Spinal cord (tissue), 10 donors: Measurements from ENCODE around the gene FRMPD4. TPM values are rescaled to one million over a fixed set of nuclear protein-coding genes. Genes with fewer than 3 reads are reported as not detected.

Source experiments
- DNase-seq, 6 donors: peaks; one replicate each; pipeline versions ENCODE4 v3.0.0 to v3.0.0-alpha.2; 2013 to 2015; ENCODE audit warnings: low spot score in 6 of 6, low read depth in 4 of 6
- H3K27ac ChIP-seq: one replicate; pipeline ENCODE4 v1.5.1; 2013; ENCODE audit warnings: low read depth, low read length, control low read depth
- H3K27me3 ChIP-seq: one replicate; pipeline ENCODE4 v1.6.1; 2013; ENCODE audit warnings: low read length; ENCODE audit not compliant: control insufficient read depth, insufficient read depth
- H3K36me3 ChIP-seq: one replicate; pipeline ENCODE4 v1.6.1; 2013; ENCODE audit warnings: low read length; ENCODE audit not compliant: control insufficient read depth, insufficient read depth
- H3K4me1 ChIP-seq: one replicate; pipeline ENCODE4 v1.6.1; 2013; ENCODE audit warnings: low read length; ENCODE audit not compliant: control insufficient read depth, insufficient read depth
- H3K4me3 ChIP-seq: one replicate; pipeline ENCODE4 v1.5.1; 2013; ENCODE audit warnings: low read depth, low read length, control low read depth
- H3K9me3 ChIP-seq: one replicate; pipeline ENCODE4 v1.6.1; 2013; ENCODE audit warnings: low read length; ENCODE audit not compliant: control insufficient read depth, insufficient read depth
- WGBS: methylation state at CpG from one replicate; pipeline ENCODE4 v1.1.5; 2013; ENCODE audit warnings: missing lambda C conversion rate; ENCODE audit not compliant: insufficient coverage; 5-methylcytosine and 5-hydroxymethylcytosine counted together
- polyA plus RNA-seq, 2 donors: library from polyadenylated mRNA; unstranded; fragments of 120-200 nt; gene quantifications; one replicate each; pipeline ENCODE4 v1.2.1, GENCODE V29; 2013; ENCODE audit not compliant: insufficient read length in 2 of 2
- total RNA-seq, 2 donors: library from RNA; depleted of rRNA in 1 of 2; stranded (reverse); fragments of 120-200 nt in 1 of 2; fragments of >200 nt in 1 of 2; gene quantifications; one replicate each; pipeline versions ENCODE4 v1.2.3 to v1.2.4, GENCODE V29; 2013 to 2014
- donor health status: healthy.

The FRMPD4 gene
- total and polyA plus RNA-seq, 4 donors, result 2.6 to 9.8 (median 5.9) TPM

GRCh38 chrX:12583543-12583942 lies 445.3 kb downstream of the FRMPD4 start:
- H3K9me3 ChIP-seq, result no peaks in the 10 kb centered on the region
- no peaks in the 10 kb centered on the region for H3K4me1 ChIP-seq
- 61% methylated on average over 25 of the region's 25 CpGs for WGBS
- H3K27ac ChIP-seq, result no peak overlapping the region
- H3K27me3 ChIP-seq, result peaks cover 6% of the 10 kb centered on the region
- peaks cover 2% of the 10 kb centered on the region for H3K36me3 ChIP-seq
- H3K4me3 ChIP-seq, result no peak overlapping the region
- DNase-seq, result no peak

- DNase-seq, result peak in 1 of 6 donors; percentile 23
- WGBS, result no CpG with 5 or more reads among the region's 1 CpG
Observed at GRCh38 chrX:12595720-12596119, 457.4 kb downstream of the FRMPD4 start.

GRCh38 chrX:12610079-12610478 lies 471.8 kb downstream of the FRMPD4 start:
- 75% methylated on average over 2 of the region's 2 CpGs for WGBS

More at GRCh38 chrX:12595720-12596119, 457.4 kb downstream of the FRMPD4 start:
- Histone ChIP-seq H3K4me3 (no peak overlapping the region), H3K27me3 (no peaks in the 10 kb centered on the region), H3K4me1 (no peaks in the 10 kb centered on the region), H3K27ac (no peak overlapping the region), H3K9me3 (no peaks in the 10 kb centered on the region), H3K36me3 (no peaks in the 10 kb centered on the region)

GRCh38 chrX:12611471-12611870 lies 473.2 kb downstream of the FRMPD4 start:
- peaks cover 3% of the 10 kb centered on the region for H3K27me3 ChIP-seq
- no peaks in the 10 kb centered on the region for H3K36me3 ChIP-seq
- no peaks in the 10 kb centered on the region for H3K4me1 ChIP-seq
- H3K27ac ChIP-seq, result no peak overlapping the region
- H3K4me3 ChIP-seq, result no peak overlapping the region
- H3K9me3 ChIP-seq, result no peaks in the 10 kb centered on the region
- DNase-seq, result no peak
- no CpG with 5 or more reads among the region's 4 CpGs for WGBS

More at GRCh38 chrX:12610079-12610478, 471.8 kb downstream of the FRMPD4 start:
- Histone ChIP-seq H3K36me3 (no peaks in the 10 kb centered on the region), H3K4me1 (no peaks in the 10 kb centered on the region), H3K4me3 (no peak overlapping the region), H3K27ac (no peak overlapping the region), H3K27me3 (peaks cover 3% of the 10 kb centered on the region), H3K9me3 (no peaks in the 10 kb centered on the region)
- DNase-seq, result no peak

GRCh38 chrX:12614266-12614665 lies 476.0 kb downstream of the FRMPD4 start:
- Histone ChIP-seq H3K36me3 (no peaks in the 10 kb centered on the region), H3K27ac (no peak overlapping the region), H3K27me3 (peaks cover 3% of the 10 kb centered on the region), H3K4me1 (no peaks in the 10 kb centered on the region), H3K9me3 (no peaks in the 10 kb centered on the region), H3K4me3 (no peak overlapping the region)
- 87% methylated on average over 4 of the region's 5 CpGs for WGBS
- DNase-seq, result no peak

- no peaks in the 10 kb centered on the region for H3K36me3 ChIP-seq
- no peak overlapping the region for H3K27ac ChIP-seq
- H3K4me3 ChIP-seq, result no peak overlapping the region
- no peak for DNase-seq
- H3K27me3 ChIP-seq, result peaks cover 3% of the 10 kb centered on the region
- no peaks in the 10 kb centered on the region for H3K9me3 ChIP-seq
- H3K4me1 ChIP-seq, result no peaks in the 10 kb centered on the region
Observed at GRCh38 chrX:12615061-12615460, 476.8 kb downstream of the FRMPD4 start.

- Histone ChIP-seq H3K4me1 (no peaks in the 10 kb centered on the region), H3K9me3 (peaks cover 1% of the 10 kb centered on the region), H3K36me3 (no peaks in the 10 kb centered on the region), H3K27ac (no peak overlapping the region), H3K4me3 (no peak overlapping the region), H3K27me3 (peaks cover 3% of the 10 kb centered on the region)
- no peak for DNase-seq
Observed at GRCh38 chrX:12617241-12617640, 479.0 kb downstream of the FRMPD4 start.

GRCh38 chrX:12647230-12647629 lies 509.0 kb downstream of the FRMPD4 start:
- Histone ChIP-seq H3K4me3 (no peak overlapping the region), H3K27ac (no peak overlapping the region), H3K36me3 (no peaks in the 10 kb centered on the region), H3K9me3 (no peaks in the 10 kb centered on the region), H3K4me1 (no peaks in the 10 kb centered on the region), H3K27me3 (no peaks in the 10 kb centered on the region)
- no peak for DNase-seq
- WGBS, result 100% methylated on average over 1 of the region's 1 CpG

- 75% methylated on average over 5 of the region's 5 CpGs for WGBS
- H3K27ac ChIP-seq, result no peak overlapping the region
- H3K27me3 ChIP-seq, result no peaks in the 10 kb centered on the region
- H3K4me3 ChIP-seq, result no peak overlapping the region
- no peaks in the 10 kb centered on the region for H3K9me3 ChIP-seq
- H3K36me3 ChIP-seq, result no peaks in the 10 kb centered on the region
- no peak for DNase-seq
- H3K4me1 ChIP-seq, result no peaks in the 10 kb centered on the region
Observed at GRCh38 chrX:12648995-12649394, 510.7 kb downstream of the FRMPD4 start.

GRCh38 chrX:12657433-12657832 lies 519.2 kb downstream of the FRMPD4 start:
- H3K4me3 ChIP-seq, result no peak overlapping the region
- H3K36me3 ChIP-seq, result no peaks in the 10 kb centered on the region
- no peaks in the 10 kb centered on the region for H3K4me1 ChIP-seq
- H3K27me3 ChIP-seq, result no peaks in the 10 kb centered on the region
- H3K9me3 ChIP-seq, result no peaks in the 10 kb centered on the region
- no CpG with 5 or more reads among the region's 1 CpG for whole genome bisulfite sequencing
- no peak for DNase-seq
- H3K27ac ChIP-seq, result no peak overlapping the region
